ENCODE results near the gene ARL6IP5. TPM values are rescaled to one million over a fixed set of nuclear protein-coding genes. Genes with fewer than 3 reads are reported as not detected.

Gene ARL6IP5
- polyA plus RNA-seq, 3 donors: 52.1 to 145 (median 124) TPM

- peak overlapping the region; percentile 38 for H3K27ac ChIP-seq (ENCODE audit: low read depth, low read length)
Measured at GRCh38 chr3:69082805-69083204, 1.9 kb upstream of the ARL6IP5 start.

- H3K27ac ChIP-seq (ENCODE audit: low read depth, low read length): peak overlapping the region; percentile 63
- WGBS, 3 donors: 0 to 1% (median 0%) methylated on average over 26 of the region's 26 CpGs
Measured at GRCh38 chr3:69085168-69085832, 563 bp downstream of the ARL6IP5 start.

GRCh38 chr3:69085833-69086722, 1.3 kb downstream of the ARL6IP5 start:
- 1 to 4% (median 2%) methylated on average over 8 of the region's 8 CpGs for WGBS, 3 donors

GRCh38 chr3:69087030-69087791, 2.5 kb downstream of the ARL6IP5 start:
- 69 to 89% (median 84%) methylated on average over 3 of the region's 3 CpGs for WGBS, 3 donors
- no peak overlapping the region for H3K27ac ChIP-seq (ENCODE audit: low read depth, low read length)

More at GRCh38 chr3:69085833-69086722, 1.3 kb downstream of the ARL6IP5 start:
- H3K27ac ChIP-seq (ENCODE audit: low read depth, low read length): peak overlapping the region; percentile 63

GRCh38 chr3:69088063-69088462, 3.3 kb downstream of the ARL6IP5 start:
- WGBS, 3 donors: 47 to 61% (median 47%) methylated on average over 2 of the region's 2 CpGs
- H3K27ac ChIP-seq (ENCODE audit: low read depth, low read length): no peak overlapping the region

GRCh38 chr3:69090021-69090420, 5.3 kb downstream of the ARL6IP5 start:
- no peak overlapping the region for H3K27ac ChIP-seq (ENCODE audit: low read depth, low read length)
- 54 to 64% (median 59%) methylated on average over 3 of the region's 3 CpGs for WGBS, 3 donors

GRCh38 chr3:69091389-69092029, 6.8 kb downstream of the ARL6IP5 start:
- 43 to 56% (median 54%) methylated on average over 5 of the region's 5 CpGs for WGBS, 3 donors

GRCh38 chr3:69092030-69092516, 7.3 kb downstream of the ARL6IP5 start:
- 28 to 29% (median 29%) methylated on average over 4 of the region's 4 CpGs for WGBS, 3 donors

More at GRCh38 chr3:69091389-69092029, 6.8 kb downstream of the ARL6IP5 start:
- no peak overlapping the region for H3K27ac ChIP-seq (ENCODE audit: low read depth, low read length)

GRCh38 chr3:69094467-69095205, 9.9 kb downstream of the ARL6IP5 start:
- no peak overlapping the region for H3K27ac ChIP-seq (ENCODE audit: low read depth, low read length)
- WGBS, 3 donors: 34 to 51% (median 38%) methylated on average over 8 of the region's 8 CpGs

More at GRCh38 chr3:69092030-69092516, 7.3 kb downstream of the ARL6IP5 start:
- H3K27ac ChIP-seq (ENCODE audit: low read depth, low read length): no peak overlapping the region

- H3K27ac ChIP-seq (ENCODE audit: low read depth, low read length): no peak overlapping the region
- WGBS, 3 donors: 72 to 78% (median 74%) methylated on average over 5 of the region's 5 CpGs
Measured at GRCh38 chr3:69095636-69096035, 10.9 kb downstream of the ARL6IP5 start.

- H3K27ac ChIP-seq (ENCODE audit: low read depth, low read length): no peak overlapping the region
- 93 to 98% (median 96%) methylated on average over 3 to 5 of the region's 5 CpGs for WGBS, 3 donors
Measured at GRCh38 chr3:69096299-69096698, 11.6 kb downstream of the ARL6IP5 start.

GRCh38 chr3:69097407-69098086, 12.8 kb downstream of the ARL6IP5 start:
- H3K27ac ChIP-seq (ENCODE audit: low read depth, low read length): no peak overlapping the region
- WGBS, 3 donors: 80 to 94% (median 90%) methylated on average over 9 of the region's 9 CpGs

- WGBS, 3 donors: 88 to 94% (median 89%) methylated on average over 4 of the region's 4 CpGs
Measured at GRCh38 chr3:69099576-69099975, 14.8 kb downstream of the ARL6IP5 start.

GRCh38 chr3:69102384-69102783, 17.6 kb downstream of the ARL6IP5 start:
- no peak overlapping the region for H3K27ac ChIP-seq (ENCODE audit: low read depth, low read length)
- 96 to 98% (median 97%) methylated on average over 4 of the region's 4 CpGs for WGBS, 3 donors

More at GRCh38 chr3:69099576-69099975, 14.8 kb downstream of the ARL6IP5 start:
- no peak overlapping the region for H3K27ac ChIP-seq (ENCODE audit: low read depth, low read length)

- H3K27ac ChIP-seq (ENCODE audit: low read depth, low read length): no peak overlapping the region
- 80 to 97% (median 87%) methylated on average over 3 of the region's 3 CpGs for WGBS, 3 donors
Measured at GRCh38 chr3:69103123-69103522, 18.4 kb downstream of the ARL6IP5 start.

GRCh38 chr3:69104586-69104985, 19.8 kb downstream of the ARL6IP5 start:
- no peak overlapping the region for H3K27ac ChIP-seq (ENCODE audit: low read depth, low read length)
- WGBS, 3 donors: 76 to 89% (median 78%) methylated on average over 8 of the region's 8 CpGs

GRCh38 chr3:69105320-69105719, 20.6 kb downstream of the ARL6IP5 start:
- WGBS, 3 donors: 26 to 55% (median 28%) methylated on average over 3 of the region's 3 CpGs
- H3K27ac ChIP-seq (ENCODE audit: low read depth, low read length): no peak overlapping the region
